HepG2 (cell line): ENCODE data around the gene TM9SF4. TPM values are rescaled to one million over a fixed set of nuclear protein-coding genes. Genes with fewer than 3 reads are reported as not detected.

Experiments
- FOSL1 ChIP-seq: sonication (generic); formaldehyde crosslinking; IDR thresholded peaks from 2 replicates; pipeline ENCODE4 v1.9.0; 2021; ENCODE audit warnings: missing genetic modification reagents, borderline replicate concordance
- HNRNPL ChIP-seq: fragments of 200-400 bp; formaldehyde crosslinking; IDR thresholded peaks from 2 replicates; pipeline ENCODE4 v1.6.1; 2017; ENCODE audit warnings: mild to moderate bottlenecking, low read depth, low read length
- MAF1 ChIP-seq: sonication (generic); formaldehyde crosslinking; IDR thresholded peaks from 2 replicates; pipeline ENCODE4 v1.5.0; 2020; ENCODE audit warnings: missing genetic modification reagents, borderline replicate concordance
- MLX ChIP-seq: IDR thresholded peaks from 2 replicates; pipeline ENCODE4 v1.6.1; 2016
- NFYB ChIP-seq: sonication (generic); formaldehyde crosslinking; IDR thresholded peaks from 2 replicates; pipeline ENCODE4 v1.4.0; 2020; ENCODE audit warnings: missing genetic modification reagents
- POGK ChIP-seq: sonication (generic); formaldehyde crosslinking; conservative IDR thresholded peaks from 2 replicates; pipeline ENCODE4 v1.8.0; 2022; ENCODE audit warnings: mild to moderate bottlenecking, moderate library complexity, missing genetic modification reagents
- RFX3 ChIP-seq: IDR thresholded peaks from 2 replicates; pipeline ENCODE4 v1.6.1; 2016; ENCODE audit warnings: missing biosample characterization, missing genetic modification reagents
- TRIM22 ChIP-seq: fragments of 450-650 bp; IDR thresholded peaks from 2 replicates; pipeline ENCODE4 v1.6.1; 2017
- ZNF10 ChIP-seq: sonication (generic); formaldehyde crosslinking; IDR thresholded peaks from 2 replicates; pipeline ENCODE4 v1.4.0; 2020; ENCODE audit warnings: mild to moderate bottlenecking, low read depth, missing genetic modification reagents, borderline replicate concordance
- ZNF260 ChIP-seq: sonication (generic); formaldehyde crosslinking; IDR thresholded peaks from 2 replicates; pipeline ENCODE4 v1.4.0; 2020; ENCODE audit warnings: missing genetic modification reagents, low read depth, mild to moderate bottlenecking, borderline replicate concordance
- ZNF296 ChIP-seq: sonication (generic); formaldehyde crosslinking; conservative IDR thresholded peaks from 2 replicates; pipeline ENCODE4 v1.5.0; 2020; ENCODE audit warnings: mild to moderate bottlenecking, missing genetic modification reagents
- ZNF724P ChIP-seq: sonication (generic); formaldehyde crosslinking; IDR thresholded peaks from 2 replicates; pipeline ENCODE4 v1.8.0; 2022; ENCODE audit warnings: missing genetic modification reagents, borderline replicate concordance
- ZNF883 ChIP-seq: sonication (generic); formaldehyde crosslinking; IDR thresholded peaks from 2 replicates; pipeline ENCODE4 v1.5.1; 2020; ENCODE audit warnings: mild to moderate bottlenecking, missing genetic modification reagents; ENCODE audit errors: not compliant biosample characterization
- ZSCAN31 ChIP-seq: sonication (generic); formaldehyde crosslinking; IDR thresholded peaks from 2 replicates; pipeline ENCODE4 v1.5.0; 2020; ENCODE audit warnings: low read depth, mild to moderate bottlenecking, missing genetic modification reagents
- polyA plus RNA-seq, 8 experiments: library from polyadenylated mRNA; depleted of rRNA in 3 of 8; stranded (reverse) in 7 of 8; unstranded in 1 of 8; fragments of >200 nt; fragmentation: Illumina TruSeq in 4 of 8; extraction: Trizol in 4 of 8; gene quantifications; 2 replicates each; pipeline versions ENCODE4 v1.2.1 to v1.2.3, GENCODE V29; 2011 to 2016; ENCODE audit warnings: low read depth in 4 of 8, missing spikeins in 1 of 8, mixed read lengths in 1 of 8; ENCODE audit not compliant: insufficient read depth in 1 of 8
- total RNA-seq, 5 experiments: library from RNA; depleted of rRNA; stranded (reverse); fragments of >200 nt; fragmentation: Illumina TruSeq; extraction: Trizol; gene quantifications; 2 replicates each; pipeline ENCODE4 v1.2.3, GENCODE V29; 2016; ENCODE audit warnings: low read depth in 1 of 5
- TF ChIP-seq, protein P1 (sequence below): IDR thresholded peaks from 2 replicates; pipeline ENCODE4 v1.6.1; 2016; ENCODE audit warnings: low read depth, missing genetic modification reagents, missing compliant biosample characterization
- TF ChIP-seq, protein P2 (sequence below): sonication (generic); formaldehyde crosslinking; IDR thresholded peaks from 2 replicates; pipeline ENCODE4 v1.5.0; 2020; ENCODE audit warnings: missing genetic modification reagents, mild to moderate bottlenecking, borderline replicate concordance
- TF ChIP-seq, protein P3 (sequence below), 2 experiments: sonication (generic) in 1 of 2; formaldehyde crosslinking in 1 of 2; IDR thresholded peaks; 2 replicates each; pipeline versions ENCODE4 v1.4.0 to v1.6.1; 2018 to 2020; ENCODE audit warnings: missing genetic modification reagents in 2 of 2, borderline replicate concordance in 1 of 2, low read depth in 1 of 2, mild to moderate bottlenecking in 1 of 2, missing biosample characterization in 1 of 2

Gene TM9SF4
- total and polyA plus RNA-seq, 2 of the 13 experiments (the other 11 are each of a cell fraction or from before 2014, with no cell fraction given): 53.5 to 171 TPM

GRCh38 chr20:32152421-32153155, 43.1 kb downstream of the TM9SF4 start (continued):
- TF ChIP-seq, protein P1, sequence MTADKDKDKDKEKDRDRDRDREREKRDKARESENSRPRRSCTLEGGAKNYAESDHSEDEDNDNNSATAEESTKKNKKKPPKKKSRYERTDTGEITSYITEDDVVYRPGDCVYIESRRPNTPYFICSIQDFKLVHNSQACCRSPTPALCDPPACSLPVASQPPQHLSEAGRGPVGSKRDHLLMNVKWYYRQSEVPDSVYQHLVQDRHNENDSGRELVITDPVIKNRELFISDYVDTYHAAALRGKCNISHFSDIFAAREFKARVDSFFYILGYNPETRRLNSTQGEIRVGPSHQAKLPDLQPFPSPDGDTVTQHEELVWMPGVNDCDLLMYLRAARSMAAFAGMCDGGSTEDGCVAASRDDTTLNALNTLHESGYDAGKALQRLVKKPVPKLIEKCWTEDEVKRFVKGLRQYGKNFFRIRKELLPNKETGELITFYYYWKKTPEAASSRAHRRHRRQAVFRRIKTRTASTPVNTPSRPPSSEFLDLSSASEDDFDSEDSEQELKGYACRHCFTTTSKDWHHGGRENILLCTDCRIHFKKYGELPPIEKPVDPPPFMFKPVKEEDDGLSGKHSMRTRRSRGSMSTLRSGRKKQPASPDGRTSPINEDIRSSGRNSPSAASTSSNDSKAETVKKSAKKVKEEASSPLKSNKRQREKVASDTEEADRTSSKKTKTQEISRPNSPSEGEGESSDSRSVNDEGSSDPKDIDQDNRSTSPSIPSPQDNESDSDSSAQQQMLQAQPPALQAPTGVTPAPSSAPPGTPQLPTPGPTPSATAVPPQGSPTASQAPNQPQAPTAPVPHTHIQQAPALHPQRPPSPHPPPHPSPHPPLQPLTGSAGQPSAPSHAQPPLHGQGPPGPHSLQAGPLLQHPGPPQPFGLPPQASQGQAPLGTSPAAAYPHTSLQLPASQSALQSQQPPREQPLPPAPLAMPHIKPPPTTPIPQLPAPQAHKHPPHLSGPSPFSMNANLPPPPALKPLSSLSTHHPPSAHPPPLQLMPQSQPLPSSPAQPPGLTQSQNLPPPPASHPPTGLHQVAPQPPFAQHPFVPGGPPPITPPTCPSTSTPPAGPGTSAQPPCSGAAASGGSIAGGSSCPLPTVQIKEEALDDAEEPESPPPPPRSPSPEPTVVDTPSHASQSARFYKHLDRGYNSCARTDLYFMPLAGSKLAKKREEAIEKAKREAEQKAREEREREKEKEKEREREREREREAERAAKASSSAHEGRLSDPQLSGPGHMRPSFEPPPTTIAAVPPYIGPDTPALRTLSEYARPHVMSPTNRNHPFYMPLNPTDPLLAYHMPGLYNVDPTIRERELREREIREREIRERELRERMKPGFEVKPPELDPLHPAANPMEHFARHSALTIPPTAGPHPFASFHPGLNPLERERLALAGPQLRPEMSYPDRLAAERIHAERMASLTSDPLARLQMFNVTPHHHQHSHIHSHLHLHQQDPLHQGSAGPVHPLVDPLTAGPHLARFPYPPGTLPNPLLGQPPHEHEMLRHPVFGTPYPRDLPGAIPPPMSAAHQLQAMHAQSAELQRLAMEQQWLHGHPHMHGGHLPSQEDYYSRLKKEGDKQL (CRISPR knock-in tag): no peak
- TF ChIP-seq POGK: no peak
- TF ChIP-seq, protein P2, sequence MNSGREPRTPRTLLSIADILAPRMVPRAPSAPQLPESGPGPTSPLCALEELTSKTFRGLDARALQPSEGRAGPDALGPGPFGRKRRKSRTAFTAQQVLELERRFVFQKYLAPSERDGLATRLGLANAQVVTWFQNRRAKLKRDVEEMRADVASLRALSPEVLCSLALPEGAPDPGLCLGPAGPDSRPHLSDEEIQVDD (CRISPR knock-in tag): no peak
- no peak for TF ChIP-seq MAF1 (CRISPR knock-in tag)
- TF ChIP-seq, protein P3, sequence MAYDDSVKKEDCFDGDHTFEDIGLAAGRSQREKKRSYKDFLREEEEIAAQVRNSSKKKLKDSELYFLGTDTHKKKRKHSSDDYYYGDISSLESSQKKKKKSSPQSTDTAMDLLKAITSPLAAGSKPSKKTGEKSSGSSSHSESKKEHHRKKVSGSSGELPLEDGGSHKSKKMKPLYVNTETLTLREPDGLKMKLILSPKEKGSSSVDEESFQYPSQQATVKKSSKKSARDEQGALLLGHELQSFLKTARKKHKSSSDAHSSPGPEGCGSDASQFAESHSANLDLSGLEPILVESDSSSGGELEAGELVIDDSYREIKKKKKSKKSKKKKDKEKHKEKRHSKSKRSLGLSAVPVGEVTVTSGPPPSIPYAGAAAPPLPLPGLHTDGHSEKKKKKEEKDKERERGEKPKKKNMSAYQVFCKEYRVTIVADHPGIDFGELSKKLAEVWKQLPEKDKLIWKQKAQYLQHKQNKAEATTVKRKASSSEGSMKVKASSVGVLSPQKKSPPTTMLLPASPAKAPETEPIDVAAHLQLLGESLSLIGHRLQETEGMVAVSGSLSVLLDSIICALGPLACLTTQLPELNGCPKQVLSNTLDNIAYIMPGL (CRISPR knock-in tag; IDR thresholded peaks at IDR 0.05; ENCODE audit: borderline replicate concordance in 1 of 2, low read depth in 1 of 2): no peak
- no peak for TF ChIP-seq MLX
- no peak for TF ChIP-seq TRIM22
- TF ChIP-seq FOSL1 (CRISPR knock-in tag): no peak
- TF ChIP-seq RFX3 (CRISPR knock-in tag): no peak
- no peak for TF ChIP-seq ZNF260 (CRISPR knock-in tag)
- no peak for TF ChIP-seq ZSCAN31
- no peak for TF ChIP-seq HNRNPL
- TF ChIP-seq ZNF10 (CRISPR knock-in tag): no peak
- no peak for TF ChIP-seq ZNF724P (CRISPR knock-in tag)
- TF ChIP-seq ZNF883: no peak
- TF ChIP-seq ZNF296 (CRISPR knock-in tag): no peak
- no peak for TF ChIP-seq NFYB (CRISPR knock-in tag)
